GM19023 (cell line): ENCODE measurements around the gene CDC42EP3.

Source experiments
- ATAC-seq: cut with Tn5 transposase; IDR thresholded peaks from one replicate; pipeline ENCODE4 v1.9.1; 2021; ENCODE audit warnings: mild to moderate bottlenecking, moderate library complexity; ENCODE audit not compliant: unreplicated experiment

Gene CDC42EP3

GRCh38 chr2:37619959-37620300, 51.5 kb downstream of the CDC42EP3 start:
- no peak for ATAC-seq

- no peak for ATAC-seq
Observed at GRCh38 chr2:37619230-37619958, 52.0 kb downstream of the CDC42EP3 start.

- ATAC-seq = no peak
Observed at GRCh38 chr2:37618326-37618725, 53.1 kb downstream of the CDC42EP3 start.

- peak; percentile 33 for ATAC-seq
Observed at GRCh38 chr2:37617119-37617892, 54.1 kb downstream of the CDC42EP3 start.

- ATAC-seq = peak; percentile 82
Observed at GRCh38 chr2:37616677-37617005, 54.8 kb downstream of the CDC42EP3 start.

GRCh38 chr2:37615804-37616676, 55.4 kb downstream of the CDC42EP3 start:
- no peak for ATAC-seq

- ATAC-seq = no peak
Observed at GRCh38 chr2:37614061-37614738, 57.2 kb downstream of the CDC42EP3 start.

GRCh38 chr2:37612382-37612781, 59.1 kb downstream of the CDC42EP3 start:
- ATAC-seq = no peak

- no peak for ATAC-seq
Observed at GRCh38 chr2:37610638-37611289, 60.7 kb downstream of the CDC42EP3 start.

- ATAC-seq = no peak
Observed at GRCh38 chr2:37609782-37610181, 61.7 kb downstream of the CDC42EP3 start.

GRCh38 chr2:37604716-37605115, 66.7 kb downstream of the CDC42EP3 start:
- no peak for ATAC-seq

- no peak for ATAC-seq
Observed at GRCh38 chr2:37602702-37603101, 68.7 kb downstream of the CDC42EP3 start.

GRCh38 chr2:37602040-37602439, 69.4 kb downstream of the CDC42EP3 start:
- no peak for ATAC-seq

- no peak for ATAC-seq
Observed at GRCh38 chr2:37601569-37601968, 69.9 kb downstream of the CDC42EP3 start.

- no peak for ATAC-seq
Observed at GRCh38 chr2:37600735-37601134, 70.7 kb downstream of the CDC42EP3 start.

- no peak for ATAC-seq
Observed at GRCh38 chr2:37599688-37600525, 71.5 kb downstream of the CDC42EP3 start.

- ATAC-seq = no peak
Observed at GRCh38 chr2:37593694-37594093, 77.7 kb downstream of the CDC42EP3 start.

GRCh38 chr2:37593024-37593423, 78.4 kb downstream of the CDC42EP3 start:
- no peak for ATAC-seq
